T follicular helper cell (primary cell): ENCODE data around the gene TMIE.

Experiments used
- DNase-seq: peaks from one replicate; pipeline ENCODE4 v3.0.0-alpha.2; 2020; ENCODE audit warnings: low read depth
- total RNA-seq, 2 experiments: gene quantifications; one replicate each; lab custom pipeline; 2026; lab: John Stamatoyannopoulos, UW

The TMIE gene
- 2.1 to 3.2 reads per million in 2 experiments for total RNA-seq

- no peak for DNase-seq
Observed at GRCh38 chr3:46701181-46701939, at the start of gene TMIE. TSS of gene TMIE (plus strand) at chr3:46701392. CDS start at chr3:46701488, 96 bp downstream.

GRCh38 chr3:46655271-46655670, 45.9 kb upstream of the TMIE start:
- no peak for DNase-seq

GRCh38 chr3:46656778-46657556, 44.2 kb upstream of the TMIE start:
- no peak for DNase-seq

- DNase-seq = no peak
Observed at GRCh38 chr3:46659285-46659684, 41.9 kb upstream of the TMIE start.

- DNase-seq = no peak
Observed at GRCh38 chr3:46660003-46660402, 41.2 kb upstream of the TMIE start.

GRCh38 chr3:46660543-46661523, 40.4 kb upstream of the TMIE start:
- no peak for DNase-seq

- no peak for DNase-seq
Observed at GRCh38 chr3:46661776-46662766, 39.1 kb upstream of the TMIE start.

- DNase-seq = no peak
Observed at GRCh38 chr3:46662771-46663551, 38.2 kb upstream of the TMIE start.

GRCh38 chr3:46663591-46664135, 37.5 kb upstream of the TMIE start:
- DNase-seq = no peak

- no peak for DNase-seq
Observed at GRCh38 chr3:46664188-46664970, 36.8 kb upstream of the TMIE start.

GRCh38 chr3:46664971-46665762, 36.0 kb upstream of the TMIE start:
- DNase-seq = no peak

- no peak for DNase-seq
Observed at GRCh38 chr3:46665763-46666452, 35.3 kb upstream of the TMIE start.

- no peak for DNase-seq
Observed at GRCh38 chr3:46666453-46666845, 34.7 kb upstream of the TMIE start.

- no peak for DNase-seq
Observed at GRCh38 chr3:46667061-46667621, 34.1 kb upstream of the TMIE start.

- no peak for DNase-seq
Observed at GRCh38 chr3:46667657-46668056, 33.5 kb upstream of the TMIE start.

- DNase-seq = no peak
Observed at GRCh38 chr3:46668116-46668515, 33.1 kb upstream of the TMIE start.

- no peak for DNase-seq
Observed at GRCh38 chr3:46668591-46668990, 32.6 kb upstream of the TMIE start.
